Liver (tissue), 9 donors: ENCODE results near the gene PVRIG. TPM values are rescaled to one million over a fixed set of nuclear protein-coding genes. Genes with fewer than 3 reads are reported as not detected.
"Not testable (repeated sequence)": the region's sequence is repeated elsewhere in the genome, so short reads cannot be mapped to it uniquely, and the experiment has no call there.

Experiments
- DNase-seq: peaks from one replicate; pipeline ENCODE4 v3.0.0-alpha.2; 2017; ENCODE audit warnings: low spot score
- H3K27ac ChIP-seq, 2 donors: one replicate each; pipeline ENCODE4 v1.7.0; 2013; ENCODE audit warnings: inconsistent platforms in 2 of 2, low read length in 2 of 2, control low read depth in 1 of 2, low read depth in 1 of 2, mild to moderate bottlenecking in 1 of 2
- H3K27me3 ChIP-seq, 4 donors: one replicate each; pipeline versions ENCODE4 v1.6.1 to v1.7.0; 2013; ENCODE audit warnings: low read length in 3 of 4, inconsistent platforms in 1 of 4, mild to moderate bottlenecking in 1 of 4, moderate library complexity in 1 of 4; ENCODE audit not compliant: control insufficient read depth in 4 of 4, insufficient read depth in 4 of 4
- H3K36me3 ChIP-seq, 4 donors: one replicate each; pipeline versions ENCODE4 v1.6.1 to v1.7.0; 2013; ENCODE audit warnings: low read length in 3 of 4, mild to moderate bottlenecking in 3 of 4, low read depth in 1 of 4, moderate library complexity in 1 of 4; ENCODE audit not compliant: control insufficient read depth in 4 of 4, insufficient read depth in 3 of 4
- H3K4me1 ChIP-seq, 4 donors: one replicate each; pipeline versions ENCODE4 v1.6.1 to v1.7.0; 2013; ENCODE audit warnings: low read length in 3 of 4, mild to moderate bottlenecking in 3 of 4, moderate library complexity in 1 of 4; ENCODE audit not compliant: control insufficient read depth in 4 of 4, insufficient read depth in 4 of 4
- H3K4me3 ChIP-seq, 3 donors: one replicate each; pipeline versions ENCODE4 v1.6.1 to v1.7.0; 2013; ENCODE audit warnings: low read length in 3 of 3, control low read depth in 1 of 3, low read depth in 1 of 3, mild to moderate bottlenecking in 1 of 3
- H3K9ac ChIP-seq, 2 donors: one replicate each; pipeline ENCODE4 v1.7.0; 2013; ENCODE audit warnings: low read length in 2 of 2, mild to moderate bottlenecking in 2 of 2, moderate library complexity in 2 of 2, control low read depth in 1 of 2, low read depth in 1 of 2
- H3K9me3 ChIP-seq, 4 donors: one replicate each; pipeline versions ENCODE4 v1.6.1 to v1.7.0; 2013; ENCODE audit warnings: low read length in 3 of 4; ENCODE audit not compliant: control insufficient read depth in 4 of 4
- FOXA1 ChIP-seq: IDR thresholded peaks from 2 replicates; pipeline ENCODE4 v1.6.1; 2016; ENCODE audit warnings: antibody characterized with exemption
- FOXA2 ChIP-seq: IDR thresholded peaks from 2 replicates; pipeline ENCODE4 v1.6.1; 2016; ENCODE audit warnings: antibody characterized with exemption
- GABPA ChIP-seq, 2 donors: IDR thresholded peaks in 1 of 2; conservative IDR thresholded peaks in 1 of 2; 2 replicates each; pipeline ENCODE4 v1.6.1; 2016; ENCODE audit warnings: antibody characterized with exemption in 2 of 2, mild to moderate bottlenecking in 1 of 2, moderate library complexity in 1 of 2
- HNF4A ChIP-seq, 2 donors: conservative IDR thresholded peaks; 2 replicates each; pipeline ENCODE4 v1.6.1; 2016; ENCODE audit warnings: antibody characterized with exemption in 2 of 2, mild to moderate bottlenecking in 2 of 2
- HNF4G ChIP-seq: IDR thresholded peaks from 2 replicates; pipeline ENCODE4 v1.6.1; 2016; ENCODE audit warnings: antibody characterized with exemption
- JUND ChIP-seq, 2 donors: IDR thresholded peaks; 2 replicates each; pipeline ENCODE4 v1.6.1; 2016; ENCODE audit warnings: antibody characterized with exemption in 2 of 2
- MAX ChIP-seq: IDR thresholded peaks from 2 replicates; pipeline ENCODE4 v1.6.1; 2016; ENCODE audit warnings: antibody characterized with exemption
- NR2F2 ChIP-seq: IDR thresholded peaks from 2 replicates; pipeline ENCODE4 v1.6.1; 2016; ENCODE audit warnings: antibody characterized with exemption
- RAD21 ChIP-seq, 2 donors: IDR thresholded peaks; 2 replicates each; pipeline ENCODE4 v1.6.1; 2016; ENCODE audit warnings: antibody characterized with exemption in 2 of 2, mild to moderate bottlenecking in 2 of 2
- REST ChIP-seq: IDR thresholded peaks from 2 replicates; pipeline ENCODE4 v1.6.1; 2016; ENCODE audit warnings: antibody characterized with exemption, mild to moderate bottlenecking
- RXRA ChIP-seq, 2 donors: IDR thresholded peaks; 2 replicates each; pipeline ENCODE4 v1.6.1; 2017 to 2018; ENCODE audit warnings: antibody characterized with exemption in 2 of 2, mild to moderate bottlenecking in 1 of 2
- SP1 ChIP-seq: IDR thresholded peaks from 2 replicates; pipeline ENCODE4 v1.6.1; 2018; ENCODE audit warnings: antibody characterized with exemption, mild to moderate bottlenecking
- TAF1 ChIP-seq: conservative IDR thresholded peaks from 2 replicates; pipeline ENCODE4 v1.6.1; 2016; ENCODE audit warnings: antibody characterized with exemption, mild to moderate bottlenecking
- YY1 ChIP-seq: IDR thresholded peaks from 2 replicates; pipeline ENCODE4 v1.6.1; 2016; ENCODE audit warnings: antibody characterized with exemption, mild to moderate bottlenecking
- WGBS: extraction: QIAGEN DNeasy Blood & Tissue Kit; methylation state at CpG from one replicate; pipeline ENCODE4 v1.1.7; 2013; 5-methylcytosine and 5-hydroxymethylcytosine counted together
- polyA plus RNA-seq, 2 donors: library from polyadenylated mRNA; stranded (reverse) in 1 of 2; unstranded in 1 of 2; fragments of 200-250 nt in 1 of 2; fragments of >200 nt in 1 of 2; fragmentation: Nextera tagmentation in 1 of 2; extraction: Ambion mirVana in 1 of 2; gene quantifications; one replicate each; pipeline versions ENCODE4 v1.2.1 to v1.2.3, GENCODE V29; 2013 to 2015
- total RNA-seq, 2 donors: library from RNA; depleted of rRNA; stranded (reverse); fragments of >200 nt; gene quantifications; one replicate each; pipeline ENCODE4 v1.2.3, GENCODE V29; 2014
- TF ChIP-seq, protein P1 (sequence below): fragments of 150-350 bp; IDR thresholded peaks from 2 replicates; pipeline ENCODE4 v1.5.1; 2017; ENCODE audit warnings: improper control_type of control experiment, low read depth, low read length; ENCODE audit not compliant: missing input control
- TF ChIP-seq, protein P2 (sequence below): IDR thresholded peaks from 2 replicates; pipeline ENCODE4 v1.6.1; 2016; ENCODE audit warnings: antibody characterized with exemption
- TF ChIP-seq, protein P3 (sequence below): IDR thresholded peaks from 2 replicates; pipeline ENCODE4 v1.6.1; 2016; ENCODE audit warnings: antibody characterized with exemption
- donor health status: healthy.
- donor health status: healthy.
- donor health status: healthy.
- donor health status: healthy.
- donor health status: healthy.

Gene PVRIG
- total and polyA plus RNA-seq, 4 donors: 0.37 to 0.81 (median 0.58) TPM

DNA sequence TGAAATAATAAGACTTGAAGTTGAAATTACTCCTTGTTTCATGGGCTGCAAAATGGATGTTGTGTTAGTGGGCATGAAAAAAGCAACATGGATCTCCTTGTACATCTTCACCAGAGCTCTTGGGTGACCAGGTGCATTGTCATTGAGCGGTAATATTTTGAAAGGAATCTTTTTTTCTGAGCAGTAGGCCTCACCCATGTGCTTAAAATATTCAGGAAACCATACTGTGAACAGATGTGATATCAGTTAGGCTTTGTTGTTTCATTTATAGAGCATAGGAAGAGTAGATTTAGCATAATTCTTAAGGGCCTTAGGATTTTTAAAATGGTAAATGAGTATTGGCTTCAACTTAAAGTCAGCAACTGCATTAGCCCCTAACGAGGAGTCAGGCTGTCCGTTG lies 26.8 kb upstream of the PVRIG start (continued):
- TF ChIP-seq REST (no peak), FOXA2 (no peak), MAX (no peak)
- TF ChIP-seq, protein P1, sequence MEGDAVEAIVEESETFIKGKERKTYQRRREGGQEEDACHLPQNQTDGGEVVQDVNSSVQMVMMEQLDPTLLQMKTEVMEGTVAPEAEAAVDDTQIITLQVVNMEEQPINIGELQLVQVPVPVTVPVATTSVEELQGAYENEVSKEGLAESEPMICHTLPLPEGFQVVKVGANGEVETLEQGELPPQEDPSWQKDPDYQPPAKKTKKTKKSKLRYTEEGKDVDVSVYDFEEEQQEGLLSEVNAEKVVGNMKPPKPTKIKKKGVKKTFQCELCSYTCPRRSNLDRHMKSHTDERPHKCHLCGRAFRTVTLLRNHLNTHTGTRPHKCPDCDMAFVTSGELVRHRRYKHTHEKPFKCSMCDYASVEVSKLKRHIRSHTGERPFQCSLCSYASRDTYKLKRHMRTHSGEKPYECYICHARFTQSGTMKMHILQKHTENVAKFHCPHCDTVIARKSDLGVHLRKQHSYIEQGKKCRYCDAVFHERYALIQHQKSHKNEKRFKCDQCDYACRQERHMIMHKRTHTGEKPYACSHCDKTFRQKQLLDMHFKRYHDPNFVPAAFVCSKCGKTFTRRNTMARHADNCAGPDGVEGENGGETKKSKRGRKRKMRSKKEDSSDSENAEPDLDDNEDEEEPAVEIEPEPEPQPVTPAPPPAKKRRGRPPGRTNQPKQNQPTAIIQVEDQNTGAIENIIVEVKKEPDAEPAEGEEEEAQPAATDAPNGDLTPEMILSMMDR: no peak

DNA sequence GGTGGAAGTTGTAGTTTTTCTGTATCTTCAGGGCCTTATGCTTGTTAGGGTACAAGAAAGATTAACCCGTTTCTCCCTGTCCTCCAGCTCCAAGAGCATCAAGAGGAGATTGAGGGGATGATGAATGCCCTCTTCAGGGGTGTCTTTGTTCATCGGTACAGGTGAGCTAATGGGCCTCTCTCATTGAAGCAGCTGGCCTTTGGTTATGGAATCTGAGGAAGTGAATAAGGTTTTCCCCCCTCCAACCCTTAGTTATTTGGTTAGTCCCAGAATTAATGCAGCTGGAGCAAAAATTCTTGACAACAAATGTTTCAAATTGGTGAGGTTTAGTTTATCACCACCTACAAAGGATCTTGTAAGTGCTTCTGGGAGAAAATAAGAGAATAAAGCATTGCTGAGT lies 24.5 kb upstream of the PVRIG start:
- Histone ChIP-seq H3K9ac (no peak overlapping the region), H3K9me3 (no peaks in the 10 kb centered on the region), H3K27ac (no peak overlapping the region), H3K36me3 (no peaks in the 10 kb centered on the region), H3K4me3 (no peak overlapping the region), H3K4me1 (peaks cover 0 to under 1% (median under 1%) of the 10 kb centered on the region in 4 donors), H3K27me3 (no peaks in the 10 kb centered on the region)
- 81% methylated on average over 2 of the region's 2 CpGs for WGBS
- no peak for DNase-seq
- TF ChIP-seq, protein P2, sequence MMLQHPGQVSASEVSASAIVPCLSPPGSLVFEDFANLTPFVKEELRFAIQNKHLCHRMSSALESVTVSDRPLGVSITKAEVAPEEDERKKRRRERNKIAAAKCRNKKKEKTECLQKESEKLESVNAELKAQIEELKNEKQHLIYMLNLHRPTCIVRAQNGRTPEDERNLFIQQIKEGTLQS: no peak
- TF ChIP-seq HNF4A (conservative IDR thresholded peaks at IDR 0.05): no peak
- TF ChIP-seq, protein P3, sequence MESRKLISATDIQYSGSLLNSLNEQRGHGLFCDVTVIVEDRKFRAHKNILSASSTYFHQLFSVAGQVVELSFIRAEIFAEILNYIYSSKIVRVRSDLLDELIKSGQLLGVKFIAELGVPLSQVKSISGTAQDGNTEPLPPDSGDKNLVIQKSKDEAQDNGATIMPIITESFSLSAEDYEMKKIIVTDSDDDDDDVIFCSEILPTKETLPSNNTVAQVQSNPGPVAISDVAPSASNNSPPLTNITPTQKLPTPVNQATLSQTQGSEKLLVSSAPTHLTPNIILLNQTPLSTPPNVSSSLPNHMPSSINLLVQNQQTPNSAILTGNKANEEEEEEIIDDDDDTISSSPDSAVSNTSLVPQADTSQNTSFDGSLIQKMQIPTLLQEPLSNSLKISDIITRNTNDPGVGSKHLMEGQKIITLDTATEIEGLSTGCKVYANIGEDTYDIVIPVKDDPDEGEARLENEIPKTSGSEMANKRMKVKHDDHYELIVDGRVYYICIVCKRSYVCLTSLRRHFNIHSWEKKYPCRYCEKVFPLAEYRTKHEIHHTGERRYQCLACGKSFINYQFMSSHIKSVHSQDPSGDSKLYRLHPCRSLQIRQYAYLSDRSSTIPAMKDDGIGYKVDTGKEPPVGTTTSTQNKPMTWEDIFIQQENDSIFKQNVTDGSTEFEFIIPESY: no peak
- TF ChIP-seq RAD21 (IDR thresholded peaks at IDR 0.05): no peak
- no peak for TF ChIP-seq MAX
- no peak for TF ChIP-seq NR2F2
- TF ChIP-seq TAF1: no peak
- no peak for TF ChIP-seq SP1
- TF ChIP-seq FOXA2: no peak
- TF ChIP-seq YY1: no peak
- TF ChIP-seq, protein P1: no peak
- no peak for TF ChIP-seq REST
- no peak for TF ChIP-seq RXRA (IDR thresholded peaks at IDR 0.05)
- no peak for TF ChIP-seq HNF4G
- TF ChIP-seq JUND (IDR thresholded peaks at IDR 0.05): no peak
- no peak for TF ChIP-seq GABPA (IDR thresholded peaks at IDR 0.05 in 1 of 2, conservative IDR thresholded peaks at IDR 0.05 in 1 of 2)
- TF ChIP-seq FOXA1: no peak

- H3K36me3 ChIP-seq, DNase-seq, H3K4me3 ChIP-seq, H3K4me1 ChIP-seq, H3K9me3 ChIP-seq, H3K27ac ChIP-seq, H3K27me3 ChIP-seq, H3K9ac ChIP-seq: not testable (repeated sequence)
- 98% methylated on average over 6 of the region's 6 CpGs for WGBS
Observed at GRCh38 chr7:100195901-100196322, 23.8 kb upstream of the PVRIG start.
